HepG2 (cell line): Measurements from ENCODE around the gene SCAF11. TPM values are rescaled to one million over a fixed set of nuclear protein-coding genes. Genes with fewer than 3 reads are reported as not detected.

Experiments
- DMAP1 ChIP-seq: IDR thresholded peaks from 2 replicates; pipeline ENCODE4 v1.6.1; 2016
- GZF1 ChIP-seq: sonication (generic); formaldehyde crosslinking; IDR thresholded peaks from 2 replicates; pipeline ENCODE4 v1.5.1; 2020; ENCODE audit warnings: mild to moderate bottlenecking, missing genetic modification reagents
- KAT7 ChIP-seq: IDR thresholded peaks from 2 replicates; pipeline ENCODE4 v1.6.1; 2018; ENCODE audit warnings: borderline replicate concordance, missing compliant biosample characterization
- MAFG ChIP-seq: sonication (generic); formaldehyde crosslinking; IDR thresholded peaks from 2 replicates; pipeline ENCODE4 v1.5.1; 2020; ENCODE audit warnings: mild to moderate bottlenecking, missing genetic modification reagents
- PRMT3 ChIP-seq: sonication (generic); formaldehyde crosslinking; IDR thresholded peaks from 2 replicates; pipeline ENCODE4 v1.8.1; 2022; ENCODE audit warnings: low read depth, mild to moderate bottlenecking, moderate library complexity, missing genetic modification reagents, borderline replicate concordance
- THAP9 ChIP-seq: sonication (generic); formaldehyde crosslinking; IDR thresholded peaks from 2 replicates; pipeline ENCODE4; 2020; ENCODE audit warnings: missing genetic modification reagents, mild to moderate bottlenecking, borderline replicate concordance
- ZFP36L1 ChIP-seq: sonication (generic); formaldehyde crosslinking; IDR thresholded peaks from 2 replicates; pipeline ENCODE4 v1.8.0; 2022; ENCODE audit warnings: mild to moderate bottlenecking, missing genetic modification reagents, moderate library complexity
- ZNF558 ChIP-seq: sonication (generic); formaldehyde crosslinking; IDR thresholded peaks from 2 replicates; pipeline ENCODE4 v1.9.0; 2022; ENCODE audit warnings: mild to moderate bottlenecking, missing genetic modification reagents, borderline replicate concordance
- ZNF563 ChIP-seq: sonication (generic); formaldehyde crosslinking; IDR thresholded peaks from 2 replicates; pipeline ENCODE4 v1.8.0; 2022; ENCODE audit warnings: mild to moderate bottlenecking, moderate library complexity, missing genetic modification reagents
- polyA plus RNA-seq, 8 experiments: library from polyadenylated mRNA; depleted of rRNA in 3 of 8; stranded (reverse) in 7 of 8; unstranded in 1 of 8; fragments of >200 nt; fragmentation: Illumina TruSeq in 4 of 8; extraction: Trizol in 4 of 8; gene quantifications; 2 replicates each; pipeline versions ENCODE4 v1.2.1 to v1.2.3, GENCODE V29; 2011 to 2016; ENCODE audit warnings: low read depth in 4 of 8, missing spikeins in 1 of 8, mixed read lengths in 1 of 8; ENCODE audit not compliant: insufficient read depth in 1 of 8
- total RNA-seq, 5 experiments: library from RNA; depleted of rRNA; stranded (reverse); fragments of >200 nt; fragmentation: Illumina TruSeq; extraction: Trizol; gene quantifications; 2 replicates each; pipeline ENCODE4 v1.2.3, GENCODE V29; 2016; ENCODE audit warnings: low read depth in 1 of 5
- TF ChIP-seq, protein P1 (sequence below): sonication (generic); formaldehyde crosslinking; IDR thresholded peaks from 2 replicates; pipeline ENCODE4 v1.9.0; 2021; ENCODE audit warnings: missing genetic modification reagents, mild to moderate bottlenecking, borderline replicate concordance
- TF ChIP-seq, protein P2 (sequence below): sonication (generic); formaldehyde crosslinking; IDR thresholded peaks from 2 replicates; pipeline ENCODE4 v1.4.0; 2020; ENCODE audit warnings: low read depth, mild to moderate bottlenecking, missing genetic modification reagents
- TF ChIP-seq, protein P3 (sequence below): IDR thresholded peaks from 2 replicates; pipeline ENCODE4 v1.4.0; 2020; ENCODE audit warnings: mild to moderate bottlenecking, missing genetic modification reagents

SCAF11 gene
- total and polyA plus RNA-seq, 2 of the 13 experiments (the other 11 are each of a cell fraction or from before 2014, with no cell fraction given) = 26.9 to 38.3 TPM

- peak; percentile 46; the same call in 1 of the 2 replicates for TF ChIP-seq THAP9 (CRISPR knock-in tag)
- peak; percentile 89 for TF ChIP-seq ZFP36L1 (CRISPR knock-in tag)
- no peak for TF ChIP-seq MAFG
- TF ChIP-seq ZNF558 (CRISPR knock-in tag) = peak; percentile 60; the same call in 1 of the 2 replicates
- TF ChIP-seq, protein P1, sequence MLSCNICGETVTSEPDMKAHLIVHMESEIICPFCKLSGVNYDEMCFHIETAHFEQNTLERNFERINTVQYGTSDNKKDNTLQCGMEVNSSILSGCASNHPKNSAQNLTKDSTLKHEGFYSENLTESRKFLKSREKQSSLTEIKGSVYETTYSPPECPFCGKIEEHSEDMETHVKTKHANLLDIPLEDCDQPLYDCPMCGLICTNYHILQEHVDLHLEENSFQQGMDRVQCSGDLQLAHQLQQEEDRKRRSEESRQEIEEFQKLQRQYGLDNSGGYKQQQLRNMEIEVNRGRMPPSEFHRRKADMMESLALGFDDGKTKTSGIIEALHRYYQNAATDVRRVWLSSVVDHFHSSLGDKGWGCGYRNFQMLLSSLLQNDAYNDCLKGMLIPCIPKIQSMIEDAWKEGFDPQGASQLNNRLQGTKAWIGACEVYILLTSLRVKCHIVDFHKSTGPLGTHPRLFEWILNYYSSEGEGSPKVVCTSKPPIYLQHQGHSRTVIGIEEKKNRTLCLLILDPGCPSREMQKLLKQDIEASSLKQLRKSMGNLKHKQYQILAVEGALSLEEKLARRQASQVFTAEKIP = no peak
- peak; percentile 84 for TF ChIP-seq KAT7 (CRISPR knock-in tag)
- TF ChIP-seq, protein P2, sequence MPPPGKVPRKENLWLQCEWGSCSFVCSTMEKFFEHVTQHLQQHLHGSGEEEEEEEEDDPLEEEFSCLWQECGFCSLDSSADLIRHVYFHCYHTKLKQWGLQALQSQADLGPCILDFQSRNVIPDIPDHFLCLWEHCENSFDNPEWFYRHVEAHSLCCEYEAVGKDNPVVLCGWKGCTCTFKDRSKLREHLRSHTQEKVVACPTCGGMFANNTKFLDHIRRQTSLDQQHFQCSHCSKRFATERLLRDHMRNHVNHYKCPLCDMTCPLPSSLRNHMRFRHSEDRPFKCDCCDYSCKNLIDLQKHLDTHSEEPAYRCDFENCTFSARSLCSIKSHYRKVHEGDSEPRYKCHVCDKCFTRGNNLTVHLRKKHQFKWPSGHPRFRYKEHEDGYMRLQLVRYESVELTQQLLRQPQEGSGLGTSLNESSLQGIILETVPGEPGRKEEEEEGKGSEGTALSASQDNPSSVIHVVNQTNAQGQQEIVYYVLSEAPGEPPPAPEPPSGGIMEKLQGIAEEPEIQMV (CRISPR knock-in tag) = no peak; the same call in 1 of the 2 replicates
- TF ChIP-seq ZNF563 = peak; percentile 33; the same call in 1 of the 2 replicates
- 0 out of 2 replicates have a peak, but pooled peaks have one; percentile 57 for TF ChIP-seq GZF1 (CRISPR knock-in tag)
- 0 out of 2 replicates have a peak, but pooled peaks have one; percentile 64 for TF ChIP-seq PRMT3
- TF ChIP-seq, protein P3, sequence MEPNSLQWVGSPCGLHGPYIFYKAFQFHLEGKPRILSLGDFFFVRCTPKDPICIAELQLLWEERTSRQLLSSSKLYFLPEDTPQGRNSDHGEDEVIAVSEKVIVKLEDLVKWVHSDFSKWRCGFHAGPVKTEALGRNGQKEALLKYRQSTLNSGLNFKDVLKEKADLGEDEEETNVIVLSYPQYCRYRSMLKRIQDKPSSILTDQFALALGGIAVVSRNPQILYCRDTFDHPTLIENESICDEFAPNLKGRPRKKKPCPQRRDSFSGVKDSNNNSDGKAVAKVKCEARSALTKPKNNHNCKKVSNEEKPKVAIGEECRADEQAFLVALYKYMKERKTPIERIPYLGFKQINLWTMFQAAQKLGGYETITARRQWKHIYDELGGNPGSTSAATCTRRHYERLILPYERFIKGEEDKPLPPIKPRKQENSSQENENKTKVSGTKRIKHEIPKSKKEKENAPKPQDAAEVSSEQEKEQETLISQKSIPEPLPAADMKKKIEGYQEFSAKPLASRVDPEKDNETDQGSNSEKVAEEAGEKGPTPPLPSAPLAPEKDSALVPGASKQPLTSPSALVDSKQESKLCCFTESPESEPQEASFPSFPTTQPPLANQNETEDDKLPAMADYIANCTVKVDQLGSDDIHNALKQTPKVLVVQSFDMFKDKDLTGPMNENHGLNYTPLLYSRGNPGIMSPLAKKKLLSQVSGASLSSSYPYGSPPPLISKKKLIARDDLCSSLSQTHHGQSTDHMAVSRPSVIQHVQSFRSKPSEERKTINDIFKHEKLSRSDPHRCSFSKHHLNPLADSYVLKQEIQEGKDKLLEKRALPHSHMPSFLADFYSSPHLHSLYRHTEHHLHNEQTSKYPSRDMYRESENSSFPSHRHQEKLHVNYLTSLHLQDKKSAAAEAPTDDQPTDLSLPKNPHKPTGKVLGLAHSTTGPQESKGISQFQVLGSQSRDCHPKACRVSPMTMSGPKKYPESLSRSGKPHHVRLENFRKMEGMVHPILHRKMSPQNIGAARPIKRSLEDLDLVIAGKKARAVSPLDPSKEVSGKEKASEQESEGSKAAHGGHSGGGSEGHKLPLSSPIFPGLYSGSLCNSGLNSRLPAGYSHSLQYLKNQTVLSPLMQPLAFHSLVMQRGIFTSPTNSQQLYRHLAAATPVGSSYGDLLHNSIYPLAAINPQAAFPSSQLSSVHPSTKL = peak; percentile 77
- TF ChIP-seq DMAP1 = peak; percentile 69; the same call in 1 of the 2 replicates
Measured at GRCh38 chr12:45991284-45992249, 1.2 kb upstream of the SCAF11 start (continued).
